SK-N-SH treated with all-trans-retinoic acid at 6 μM for 48 hours (cell line): ENCODE results near the gene P2RY14.
"Not testable (repeated sequence)": the region's sequence is repeated elsewhere in the genome, so short reads cannot be mapped to it uniquely, and the experiment has no call there.

ENCODE experiments used
- ATAC-seq: fragments of 200-7000 bp; cut with Tn5 transposase; 3 replicates; pipeline ENCODE4 v1.9.1; 2020; ENCODE audit warnings: mild to moderate bottlenecking, moderate library complexity
- BACH2 ChIP-seq: fragments of 250-450 bp; sonication (Bioruptor Pico); IDR thresholded peaks from 2 replicates; pipeline ENCODE4 v1.9.0; 2021; ENCODE audit warnings: mild to moderate bottlenecking, borderline replicate concordance
- CREB5 ChIP-seq: fragments of 250-450 bp; sonication (Bioruptor Pico); IDR thresholded peaks from 2 replicates; pipeline ENCODE4 v1.5.1; 2020; ENCODE audit warnings: low read depth, mild to moderate bottlenecking, moderate library complexity
- CSDC2 ChIP-seq: fragments of 250-450 bp; sonication (Bioruptor Pico); IDR thresholded peaks from 2 replicates; pipeline ENCODE4 v1.5.0; 2020; ENCODE audit warnings: mild to moderate bottlenecking, moderate library complexity
- CSRNP3 ChIP-seq: fragments of 250-450 bp; sonication (Bioruptor Pico); IDR thresholded peaks from 2 replicates; pipeline ENCODE4 v1.5.1; 2021; ENCODE audit warnings: mild to moderate bottlenecking, moderate library complexity
- ESRRG ChIP-seq: fragments of 250-450 bp; sonication (Bioruptor Pico); IDR thresholded peaks from 2 replicates; pipeline ENCODE4 v1.6.1; 2021; ENCODE audit warnings: mild to moderate bottlenecking
- ISL1 ChIP-seq: fragments of 250-450 bp; sonication (Bioruptor Pico); IDR thresholded peaks from 2 replicates; pipeline ENCODE4 v2.1.2; 2022; ENCODE audit warnings: mild to moderate bottlenecking, moderate library complexity
- POU6F1 ChIP-seq: fragments of 250-450 bp; sonication (Bioruptor Pico); IDR thresholded peaks from 2 replicates; pipeline ENCODE4 v1.8.0; 2021; ENCODE audit warnings: low read depth, mild to moderate bottlenecking, moderate library complexity, borderline replicate concordance
- PPARA ChIP-seq: fragments of 250-450 bp; sonication (Bioruptor Pico); IDR thresholded peaks from 2 replicates; pipeline ENCODE4 v1.5.0; 2020; ENCODE audit warnings: mild to moderate bottlenecking, borderline replicate concordance
- RARB ChIP-seq: fragments of 250-450 bp; sonication (Bioruptor Pico); IDR thresholded peaks from 2 replicates; pipeline ENCODE4 v1.8.0; 2021; ENCODE audit warnings: mild to moderate bottlenecking, moderate library complexity
- SNAI2 ChIP-seq: fragments of 250-450 bp; sonication (Bioruptor Pico); IDR thresholded peaks from 2 replicates; pipeline ENCODE4 v1.5.0; 2020; ENCODE audit warnings: mild to moderate bottlenecking, moderate library complexity
- TCF4 ChIP-seq: fragments of 250-450 bp; sonication (Bioruptor Pico); IDR thresholded peaks from 2 replicates; pipeline ENCODE4 v1.8.0; 2021; ENCODE audit warnings: mild to moderate bottlenecking, moderate library complexity, borderline replicate concordance
- TOX ChIP-seq: fragments of 250-450 bp; sonication (Bioruptor Pico); IDR thresholded peaks from 2 replicates; pipeline ENCODE4 v1.8.0; 2021; ENCODE audit warnings: mild to moderate bottlenecking, moderate library complexity, borderline replicate concordance
- TSHZ2 ChIP-seq: fragments of 250-450 bp; sonication (Bioruptor Pico); IDR thresholded peaks from 2 replicates; pipeline ENCODE4 v1.5.0; 2020; ENCODE audit warnings: mild to moderate bottlenecking, moderate library complexity
- ZC3H10 ChIP-seq: fragments of 250-450 bp; sonication (Bioruptor Pico); IDR thresholded peaks from 2 replicates; pipeline ENCODE4 v1.5.1; 2021; ENCODE audit warnings: mild to moderate bottlenecking, moderate library complexity
- ZFP30 ChIP-seq: fragments of 450-650 bp; formaldehyde crosslinking; IDR thresholded peaks from 2 replicates; pipeline ENCODE4 v1.5.0; 2022; ENCODE audit warnings: mild to moderate bottlenecking, moderate library complexity

The P2RY14 gene

GRCh38 chr3:151174351-151174750, 104.0 kb downstream of the P2RY14 start:
- ATAC-seq: no peak
- TF ChIP-seq TCF4 (CRISPR knock-in tag) (no peak), BACH2 (CRISPR knock-in tag) (no peak), ESRRG (no peak), SNAI2 (CRISPR knock-in tag) (no peak), TSHZ2 (CRISPR knock-in tag) (no peak), CSDC2 (CRISPR knock-in tag) (no peak), POU6F1 (CRISPR knock-in tag) (no peak), CSRNP3 (CRISPR knock-in tag) (no peak), ZC3H10 (no peak), TOX (no peak), ZFP30 (CRISPR knock-in tag) (no peak)

GRCh38 chr3:151171145-151171757, 107.1 kb downstream of the P2RY14 start:
- ATAC-seq: no peak
- no peak for TF ChIP-seq ZFP30 (CRISPR knock-in tag)
- no peak for TF ChIP-seq POU6F1 (CRISPR knock-in tag)
- no peak for TF ChIP-seq SNAI2 (CRISPR knock-in tag)
- TF ChIP-seq CSRNP3 (CRISPR knock-in tag): no peak
- no peak for TF ChIP-seq CREB5 (CRISPR knock-in tag)
- TF ChIP-seq PPARA: no peak

GRCh38 chr3:151169948-151170679, 108.2 kb downstream of the P2RY14 start:
- not testable (repeated sequence) for ATAC-seq

GRCh38 chr3:151169262-151169947, 108.9 kb downstream of the P2RY14 start:
- no peak for ATAC-seq
- TF ChIP-seq ISL1: no peak
- TF ChIP-seq CREB5 (CRISPR knock-in tag): no peak
- TF ChIP-seq POU6F1 (CRISPR knock-in tag): no peak
- no peak for TF ChIP-seq TSHZ2 (CRISPR knock-in tag)
- TF ChIP-seq RARB (CRISPR knock-in tag): no peak
- TF ChIP-seq ZFP30 (CRISPR knock-in tag): no peak
